Cortex of kidney (tissue), 1 donor: ENCODE data around the gene DSCAM.

Source experiments
- DNase-seq: peaks from one replicate; lab custom pipeline; 2025; lab: John Stamatoyannopoulos, UW

Gene DSCAM

GRCh38 chr21:40134731-40135492, 712.0 kb downstream of the DSCAM start:
- no peak for DNase-seq

GRCh38 chr21:40130476-40130875, 716.5 kb downstream of the DSCAM start:
- DNase-seq: no peak

GRCh38 chr21:40129809-40130208, 717.1 kb downstream of the DSCAM start:
- DNase-seq: no peak

GRCh38 chr21:40128891-40129290, 718.1 kb downstream of the DSCAM start:
- DNase-seq: no peak

DNA sequence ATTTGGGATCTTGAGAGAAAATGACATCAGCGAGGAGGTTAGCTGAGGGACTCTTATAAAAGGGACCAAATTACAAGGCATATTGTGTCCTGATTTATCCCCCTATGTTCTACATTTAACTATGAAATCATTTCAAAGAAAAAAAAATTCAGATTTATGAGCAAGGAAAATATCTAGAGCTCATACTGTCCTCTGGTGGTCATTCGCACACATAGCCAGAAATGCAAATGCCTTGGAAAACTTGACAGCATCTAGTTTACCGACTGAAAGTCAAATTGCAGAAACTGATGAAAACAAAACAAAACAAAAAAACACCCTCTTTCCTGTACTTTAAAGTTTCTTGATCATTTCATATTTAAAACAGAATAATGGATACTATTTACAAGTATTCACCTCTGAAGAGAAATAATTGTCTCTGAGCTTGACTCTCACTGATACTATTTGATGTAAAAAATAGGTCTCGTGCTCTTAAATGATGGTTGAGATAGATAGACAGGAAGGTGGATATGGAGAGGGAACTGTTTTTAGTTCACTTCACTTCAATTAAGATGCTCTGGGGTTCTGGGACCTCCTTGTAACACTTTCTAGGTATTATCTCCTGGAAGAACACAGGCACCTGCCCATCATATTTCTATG, 725.9 kb downstream of the DSCAM start:
- DNase-seq: no peak

DNA sequence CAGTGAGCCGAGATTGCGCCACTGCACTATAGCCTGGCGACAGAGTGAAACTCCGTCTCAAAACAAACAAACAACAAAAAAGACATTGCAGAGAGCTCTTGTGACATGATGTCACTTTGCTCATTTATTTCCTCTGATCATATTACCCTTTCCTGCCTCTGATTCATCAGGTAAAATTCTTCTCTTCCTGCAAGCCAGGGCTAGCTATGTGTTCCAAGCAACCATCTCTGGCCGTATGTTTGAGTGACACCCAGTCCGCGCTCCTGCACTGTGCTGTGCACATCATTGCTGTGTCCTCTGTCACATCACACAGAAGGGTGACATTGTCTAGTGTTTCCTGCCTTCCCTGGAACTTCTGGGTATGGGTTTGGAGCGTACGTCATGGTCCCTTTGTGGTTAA, 728.4 kb downstream of the DSCAM start:
- DNase-seq: no peak

- DNase-seq: no peak
Measured at GRCh38 chr21:40117236-40117635, 729.7 kb downstream of the DSCAM start.

GRCh38 chr21:40115775-40116174, 731.2 kb downstream of the DSCAM start:
- DNase-seq: no peak

DNA sequence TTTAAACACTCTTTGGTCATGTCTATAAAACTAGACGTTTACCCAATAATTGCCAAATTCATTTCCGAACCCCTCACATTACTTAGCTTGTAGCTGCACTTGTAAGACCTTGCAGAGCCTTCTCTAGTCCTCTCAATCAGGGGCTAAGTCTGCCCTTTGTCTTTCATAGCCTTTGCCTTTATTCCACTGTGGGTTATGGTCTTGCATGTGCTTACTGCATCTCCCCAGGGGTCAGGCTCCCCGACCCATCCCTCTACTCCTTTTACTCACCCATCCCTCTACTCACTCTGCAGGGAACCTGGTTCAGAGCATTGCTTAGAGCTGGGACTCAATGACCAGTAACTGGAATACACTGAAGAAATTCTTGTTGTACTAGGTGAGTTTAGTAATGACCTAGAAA, 744.3 kb downstream of the DSCAM start:
- no peak for DNase-seq

DNA sequence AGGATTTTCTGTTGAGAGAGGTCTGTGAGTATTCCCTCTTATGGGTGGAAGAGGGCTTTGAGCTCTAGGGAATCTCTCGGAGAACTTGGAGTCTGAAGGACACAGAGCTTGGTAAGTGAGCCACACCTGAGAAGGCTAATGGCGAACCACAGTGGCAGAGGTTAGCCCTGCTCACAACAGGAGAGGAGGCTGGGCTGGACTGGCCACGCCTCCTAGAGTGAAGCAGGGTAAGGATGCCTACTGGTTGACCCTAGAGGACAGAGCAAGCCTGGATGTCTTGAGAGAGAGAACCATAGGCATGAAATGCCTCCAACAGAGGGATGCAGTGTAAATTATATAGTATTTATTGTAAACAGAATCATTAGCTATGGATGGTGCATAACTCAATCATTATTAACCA, 747.1 kb downstream of the DSCAM start:
- DNase-seq: no peak

- no peak for DNase-seq
Measured at GRCh38 chr21:40095477-40095876, 751.5 kb downstream of the DSCAM start.

DNA sequence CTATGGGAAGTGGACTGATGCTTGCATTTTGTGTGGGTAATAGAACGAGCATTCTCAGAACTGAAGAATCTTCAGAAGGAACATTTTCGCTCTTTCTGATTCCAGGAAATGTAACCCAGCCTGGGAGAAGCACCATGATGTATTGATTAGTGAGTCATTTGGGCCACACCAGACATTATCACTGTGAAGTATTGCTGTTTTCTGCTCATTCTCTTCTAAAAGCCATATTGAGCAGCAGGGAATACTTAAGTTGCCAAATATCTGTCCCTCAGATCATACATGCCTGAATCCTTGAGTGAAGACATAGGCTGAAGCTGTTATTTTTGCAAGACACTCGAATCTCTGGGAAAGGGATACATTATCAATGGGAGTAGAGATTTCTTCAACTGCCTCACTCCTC, 766.6 kb downstream of the DSCAM start:
- no peak for DNase-seq

- no peak for DNase-seq
Measured at GRCh38 chr21:40074710-40075109, 772.2 kb downstream of the DSCAM start.

GRCh38 chr21:40074198-40074597, 772.8 kb downstream of the DSCAM start:
- DNase-seq: no peak

- DNase-seq: no peak
Measured at GRCh38 chr21:40073642-40074041, 773.3 kb downstream of the DSCAM start.

GRCh38 chr21:40070871-40071270, 776.1 kb downstream of the DSCAM start:
- no peak for DNase-seq

GRCh38 chr21:40067751-40068150, 779.2 kb downstream of the DSCAM start:
- no peak for DNase-seq

- no peak for DNase-seq
Measured at GRCh38 chr21:40066221-40066620, 780.7 kb downstream of the DSCAM start.

DNA sequence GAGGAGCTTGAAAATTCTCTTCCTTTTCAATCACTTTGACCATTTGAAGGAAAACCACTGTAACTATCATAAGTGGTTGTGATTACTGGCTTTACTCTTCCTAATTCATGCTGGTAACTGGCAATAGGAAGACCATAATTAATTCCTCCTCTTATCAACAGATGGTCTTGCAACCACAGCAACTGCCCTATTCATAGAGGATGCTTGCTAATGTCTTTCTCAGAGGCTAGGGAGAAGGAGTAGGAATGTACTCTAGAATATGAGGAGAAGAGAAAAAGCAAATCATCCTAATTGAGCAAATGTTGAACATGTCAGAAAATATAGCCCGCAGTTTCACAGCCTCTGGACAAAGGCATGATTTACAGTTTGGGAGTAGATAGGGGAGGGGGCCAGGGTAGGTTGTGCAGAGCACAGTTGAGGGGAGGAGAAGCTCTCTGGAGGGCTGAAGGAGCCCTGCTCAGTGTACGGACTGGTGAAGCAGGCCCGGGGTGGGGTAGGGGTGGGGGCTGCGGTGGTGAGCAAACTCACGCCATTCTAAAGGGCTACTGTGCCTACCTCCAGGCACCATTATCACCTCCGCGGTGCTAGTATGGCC, 786.8 kb downstream of the DSCAM start:
- DNase-seq: no peak

- no peak for DNase-seq
Measured at GRCh38 chr21:40057331-40057730, 789.6 kb downstream of the DSCAM start.

GRCh38 chr21:40056031-40056430, 790.9 kb downstream of the DSCAM start:
- no peak for DNase-seq

DNA sequence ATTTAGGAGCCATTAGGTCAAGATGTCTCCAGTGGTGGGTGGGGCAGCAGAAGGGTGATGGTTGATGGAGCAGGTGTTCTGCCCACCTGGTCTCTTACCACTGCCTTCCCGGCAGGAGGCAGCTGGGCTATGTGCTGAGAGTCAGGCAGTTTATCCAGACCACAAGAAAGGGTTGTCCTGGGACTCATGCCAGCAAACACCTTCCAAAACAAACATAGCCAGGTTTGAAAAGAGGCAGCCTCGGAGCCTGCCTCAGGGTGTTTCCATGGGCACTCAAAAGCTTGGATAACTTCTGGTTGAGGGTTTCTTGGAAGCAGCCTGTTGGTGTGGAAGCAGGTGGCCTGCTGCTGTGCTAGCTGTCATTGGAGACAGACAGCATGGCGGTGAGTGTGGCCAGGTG, 792.6 kb downstream of the DSCAM start:
- DNase-seq: no peak

GRCh38 chr21:40053007-40053406, 794.0 kb downstream of the DSCAM start:
- DNase-seq: no peak
